Measurements from ENCODE around the gene SELENOP.

Gene SELENOP

DNA sequence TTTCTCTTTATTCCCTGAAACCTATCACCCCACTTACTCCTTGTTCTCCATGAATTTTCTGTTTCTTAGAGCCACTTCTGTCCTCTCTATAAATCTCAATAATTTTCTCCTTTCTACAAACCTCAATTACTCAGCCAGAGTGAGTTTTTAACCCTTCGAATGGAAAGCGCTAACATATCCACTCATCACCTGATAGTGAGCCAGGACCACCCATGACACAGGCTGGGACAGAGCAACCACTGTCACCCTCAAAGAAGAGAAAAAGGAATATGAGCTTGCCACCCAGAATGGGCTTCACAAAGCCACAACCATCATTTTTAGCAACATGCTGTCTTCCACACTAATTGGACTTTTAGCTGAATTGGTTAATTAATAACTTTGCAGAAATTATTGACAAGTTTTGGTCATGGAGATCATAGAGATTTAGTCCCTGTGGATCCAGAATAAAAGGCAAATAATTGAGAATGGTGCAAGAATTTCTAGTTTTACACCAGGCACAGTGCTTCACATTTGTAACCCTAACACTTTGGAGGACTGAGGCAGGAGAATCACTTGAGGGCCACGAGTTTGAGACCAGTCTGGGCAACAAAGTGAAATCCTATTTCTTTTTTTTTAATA, 32.1 kb upstream of the SELENOP start:
- no peak overlapping the region for H3K4me3 ChIP-seq (ENCODE audit: low read length in 2 of 2)
- H3K27ac ChIP-seq (ENCODE audit: low read depth in 2 of 2, low read length in 2 of 2) = no peak overlapping the region
- H3K9me3 ChIP-seq (ENCODE audit: control insufficient read depth in 2 of 2, low read length in 2 of 2) = no peaks in the 10 kb centered on the region
- peaks cover 0 to 3% of the 10 kb centered on the region in 2 donors for H3K4me1 ChIP-seq (ENCODE audit: control insufficient read depth in 2 of 2, insufficient read depth in 2 of 2, low read length in 2 of 2)
- no peaks in the 10 kb centered on the region for H3K36me3 ChIP-seq (ENCODE audit: control insufficient read depth in 2 of 2, insufficient read depth in 2 of 2, low read length in 2 of 2)
- H3K9ac ChIP-seq (ENCODE audit: low read depth in 1 of 2, low read length in 2 of 2) = no peak overlapping the region
- H3K27me3 ChIP-seq (ENCODE audit: control insufficient read depth in 2 of 2, insufficient read depth in 2 of 2, low read length in 2 of 2) = no peaks in the 10 kb centered on the region

DNA sequence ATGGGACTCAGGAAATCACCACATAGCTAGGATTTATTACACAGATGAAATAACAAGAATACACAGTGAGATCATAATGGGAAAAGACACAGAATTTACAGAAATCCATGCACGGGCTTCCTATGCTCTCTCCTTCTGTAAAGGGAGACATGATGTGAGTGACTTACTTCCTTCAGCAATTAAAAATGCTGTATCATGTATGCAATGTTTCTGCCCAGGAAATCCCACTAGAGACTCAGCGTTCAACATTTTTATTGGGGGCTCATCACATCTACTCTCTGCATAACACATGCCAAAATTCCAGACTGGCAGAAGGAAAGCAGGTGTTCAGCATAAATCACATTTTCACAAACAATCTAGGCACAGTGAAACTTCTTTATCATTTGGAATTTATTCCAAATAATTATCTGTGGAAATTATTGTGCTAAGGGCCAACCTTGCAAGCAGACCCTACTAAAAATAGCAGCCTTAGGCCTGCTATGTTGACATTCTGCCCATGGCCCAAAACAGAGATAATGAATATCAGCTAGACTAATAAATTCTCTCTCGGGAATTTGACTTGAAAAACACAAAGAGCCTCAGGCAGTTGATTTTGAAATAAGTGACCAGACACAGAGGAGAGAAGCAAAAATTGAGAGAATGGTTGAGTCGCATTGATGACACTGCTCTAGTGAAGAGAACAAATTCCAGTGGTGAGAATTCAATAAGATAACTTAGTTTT, 31.4 kb upstream of the SELENOP start:
- H3K36me3 ChIP-seq (ENCODE audit: control insufficient read depth in 2 of 2, insufficient read depth in 2 of 2, low read length in 2 of 2) = no peaks in the 10 kb centered on the region
- no peak overlapping the region for H3K9ac ChIP-seq (ENCODE audit: low read depth in 1 of 2, low read length in 2 of 2)
- H3K9me3 ChIP-seq (ENCODE audit: control insufficient read depth in 2 of 2, low read length in 2 of 2) = no peaks in the 10 kb centered on the region
- H3K27ac ChIP-seq (ENCODE audit: low read depth in 2 of 2, low read length in 2 of 2) = peak overlapping the region in 1 of 2 donors; percentile 38
- H3K4me1 ChIP-seq (ENCODE audit: control insufficient read depth in 2 of 2, insufficient read depth in 2 of 2, low read length in 2 of 2) = peaks cover 0 to 3% of the 10 kb centered on the region in 2 donors
- H3K27me3 ChIP-seq (ENCODE audit: control insufficient read depth in 2 of 2, insufficient read depth in 2 of 2, low read length in 2 of 2) = no peaks in the 10 kb centered on the region
- H3K4me3 ChIP-seq (ENCODE audit: low read length in 2 of 2) = no peak overlapping the region

DNA sequence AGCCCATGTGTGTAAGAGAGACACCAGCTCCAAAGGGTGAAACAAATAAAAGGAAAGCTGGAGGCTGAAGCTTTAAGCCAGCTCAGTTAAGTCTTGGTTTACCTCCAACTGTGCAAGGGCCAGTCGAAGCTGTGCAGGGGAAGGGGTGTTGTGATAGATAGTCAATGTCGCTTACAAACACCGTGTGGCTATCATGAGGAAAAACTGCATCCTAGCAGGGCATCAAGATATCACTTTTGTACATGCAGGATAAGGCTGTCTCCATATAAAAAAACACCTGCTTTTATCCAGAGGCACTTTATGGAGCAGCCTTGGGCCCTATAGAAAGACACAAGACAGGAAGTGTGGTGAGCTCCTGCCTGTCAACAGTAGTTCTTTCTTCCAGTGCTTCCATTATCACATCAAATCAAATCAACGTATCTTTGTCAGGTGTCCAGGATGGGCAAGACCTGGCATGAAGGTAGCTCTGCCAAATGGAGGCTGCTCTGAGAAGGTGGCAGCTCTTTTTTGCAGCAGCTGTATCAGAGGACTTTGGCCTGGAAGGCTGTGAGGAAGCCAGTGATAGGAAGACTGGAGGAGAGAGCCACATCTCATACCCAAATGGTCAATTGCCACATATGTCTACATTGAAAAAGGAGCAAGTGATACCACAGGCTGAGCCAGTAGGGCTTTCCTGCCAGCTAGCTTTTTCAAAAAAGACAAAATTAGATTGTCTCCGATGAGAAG, 29.3 kb upstream of the SELENOP start:
- Histone ChIP-seq H3K27me3 (ENCODE audit: control insufficient read depth in 2 of 2, insufficient read depth in 2 of 2, low read length in 2 of 2) (no peaks in the 10 kb centered on the region), H3K4me1 (ENCODE audit: control insufficient read depth in 2 of 2, insufficient read depth in 2 of 2, low read length in 2 of 2) (peaks cover 0 to 3% of the 10 kb centered on the region in 2 donors), H3K36me3 (ENCODE audit: control insufficient read depth in 2 of 2, insufficient read depth in 2 of 2, low read length in 2 of 2) (no peaks in the 10 kb centered on the region), H3K9me3 (ENCODE audit: control insufficient read depth in 2 of 2, low read length in 2 of 2) (no peaks in the 10 kb centered on the region), H3K27ac (ENCODE audit: low read depth in 2 of 2, low read length in 2 of 2) (peak overlapping the region in 1 of 2 donors; percentile 70), H3K4me3 (ENCODE audit: low read length in 2 of 2) (no peak overlapping the region), H3K9ac (ENCODE audit: low read depth in 1 of 2, low read length in 2 of 2) (no peak overlapping the region)

DNA sequence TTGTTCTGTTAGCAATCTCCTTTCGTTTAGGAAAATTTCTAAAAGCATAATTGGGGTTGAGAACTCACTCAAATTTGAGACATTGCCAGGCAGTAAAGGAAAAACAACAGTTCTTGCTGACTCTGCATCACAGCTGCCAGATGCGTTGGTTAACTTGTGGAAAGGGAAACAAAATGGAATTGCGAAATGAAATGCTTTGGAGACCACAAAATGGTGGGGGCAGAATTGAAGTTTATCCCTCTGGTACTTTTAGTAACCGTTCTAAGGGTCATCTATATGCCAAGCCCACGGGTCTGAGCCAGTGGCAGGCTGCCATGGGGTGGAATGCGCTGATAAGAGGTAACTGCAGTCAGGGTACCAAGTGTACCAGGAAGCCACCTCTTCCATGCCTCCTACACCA, 28.6 kb upstream of the SELENOP start:
- H3K9me3 ChIP-seq (ENCODE audit: control insufficient read depth in 2 of 2, low read length in 2 of 2) = no peaks in the 10 kb centered on the region
- H3K36me3 ChIP-seq (ENCODE audit: control insufficient read depth in 2 of 2, insufficient read depth in 2 of 2, low read length in 2 of 2) = no peaks in the 10 kb centered on the region
- H3K9ac ChIP-seq (ENCODE audit: low read depth in 1 of 2, low read length in 2 of 2) = no peak overlapping the region
- H3K4me3 ChIP-seq (ENCODE audit: low read length in 2 of 2) = no peak overlapping the region
- H3K27ac ChIP-seq (ENCODE audit: low read depth in 2 of 2, low read length in 2 of 2) = peak overlapping the region in 1 of 2 donors; percentile 70
- peaks cover 0 to 3% of the 10 kb centered on the region in 2 donors for H3K4me1 ChIP-seq (ENCODE audit: control insufficient read depth in 2 of 2, insufficient read depth in 2 of 2, low read length in 2 of 2)
- no peaks in the 10 kb centered on the region for H3K27me3 ChIP-seq (ENCODE audit: control insufficient read depth in 2 of 2, insufficient read depth in 2 of 2, low read length in 2 of 2)

DNA sequence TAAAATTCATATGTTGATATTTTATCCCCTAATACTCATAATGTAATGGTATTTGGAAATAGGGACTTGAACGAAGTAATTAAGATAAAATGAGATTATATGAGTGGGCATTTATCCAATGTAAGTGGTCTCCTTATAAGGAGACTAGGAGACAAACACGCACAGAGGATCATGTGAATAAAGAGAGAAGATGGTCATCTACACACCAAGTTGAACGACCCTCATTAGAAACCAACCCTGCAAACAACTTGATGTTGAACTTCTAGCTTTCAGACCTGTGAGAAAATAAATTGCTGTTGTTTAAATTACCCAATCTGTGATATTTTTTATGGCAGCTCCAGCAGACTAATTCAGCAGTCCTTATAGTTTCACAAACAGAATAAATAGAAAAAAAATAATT, 27.5 kb upstream of the SELENOP start:
- Histone ChIP-seq H3K4me1 (ENCODE audit: control insufficient read depth in 2 of 2, insufficient read depth in 2 of 2, low read length in 2 of 2) (peaks cover 0 to 3% of the 10 kb centered on the region in 2 donors), H3K27ac (ENCODE audit: low read depth in 2 of 2, low read length in 2 of 2) (no peak overlapping the region), H3K9me3 (ENCODE audit: control insufficient read depth in 2 of 2, low read length in 2 of 2) (no peaks in the 10 kb centered on the region), H3K27me3 (ENCODE audit: control insufficient read depth in 2 of 2, insufficient read depth in 2 of 2, low read length in 2 of 2) (no peaks in the 10 kb centered on the region), H3K9ac (ENCODE audit: low read depth in 1 of 2, low read length in 2 of 2) (no peak overlapping the region), H3K36me3 (ENCODE audit: control insufficient read depth in 2 of 2, insufficient read depth in 2 of 2, low read length in 2 of 2) (no peaks in the 10 kb centered on the region), H3K4me3 (ENCODE audit: low read length in 2 of 2) (no peak overlapping the region)

DNA sequence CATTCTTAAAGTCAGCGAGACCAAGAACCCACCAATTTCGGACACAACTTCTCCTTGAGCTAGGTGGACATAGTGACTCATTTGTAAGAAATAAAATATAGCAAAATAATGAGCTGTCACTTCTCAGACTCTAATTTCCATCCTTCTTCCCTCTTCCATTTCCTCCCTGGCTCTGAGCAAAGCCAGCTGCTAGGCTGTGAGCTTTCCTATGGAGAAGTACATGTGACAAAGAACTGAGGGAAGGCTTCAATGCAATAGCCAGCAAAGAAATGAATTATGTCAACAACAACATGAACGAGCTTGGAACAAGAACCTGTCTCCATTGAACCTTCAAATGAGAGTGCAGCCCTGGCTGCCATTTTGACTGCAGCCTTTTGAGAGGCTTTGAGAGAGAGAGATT, 25.9 kb upstream of the SELENOP start:
- Histone ChIP-seq H3K9me3 (ENCODE audit: control insufficient read depth in 2 of 2, low read length in 2 of 2) (no peaks in the 10 kb centered on the region), H3K4me3 (ENCODE audit: low read length in 2 of 2) (no peak overlapping the region), H3K27me3 (ENCODE audit: control insufficient read depth in 2 of 2, insufficient read depth in 2 of 2, low read length in 2 of 2) (no peaks in the 10 kb centered on the region), H3K36me3 (ENCODE audit: control insufficient read depth in 2 of 2, insufficient read depth in 2 of 2, low read length in 2 of 2) (no peaks in the 10 kb centered on the region), H3K4me1 (ENCODE audit: control insufficient read depth in 2 of 2, insufficient read depth in 2 of 2, low read length in 2 of 2) (peaks cover 0 to 3% of the 10 kb centered on the region in 2 donors), H3K27ac (ENCODE audit: low read depth in 2 of 2, low read length in 2 of 2) (peak overlapping the region; percentile 9 to 40), H3K9ac (ENCODE audit: low read depth in 1 of 2, low read length in 2 of 2) (no peak overlapping the region)

DNA sequence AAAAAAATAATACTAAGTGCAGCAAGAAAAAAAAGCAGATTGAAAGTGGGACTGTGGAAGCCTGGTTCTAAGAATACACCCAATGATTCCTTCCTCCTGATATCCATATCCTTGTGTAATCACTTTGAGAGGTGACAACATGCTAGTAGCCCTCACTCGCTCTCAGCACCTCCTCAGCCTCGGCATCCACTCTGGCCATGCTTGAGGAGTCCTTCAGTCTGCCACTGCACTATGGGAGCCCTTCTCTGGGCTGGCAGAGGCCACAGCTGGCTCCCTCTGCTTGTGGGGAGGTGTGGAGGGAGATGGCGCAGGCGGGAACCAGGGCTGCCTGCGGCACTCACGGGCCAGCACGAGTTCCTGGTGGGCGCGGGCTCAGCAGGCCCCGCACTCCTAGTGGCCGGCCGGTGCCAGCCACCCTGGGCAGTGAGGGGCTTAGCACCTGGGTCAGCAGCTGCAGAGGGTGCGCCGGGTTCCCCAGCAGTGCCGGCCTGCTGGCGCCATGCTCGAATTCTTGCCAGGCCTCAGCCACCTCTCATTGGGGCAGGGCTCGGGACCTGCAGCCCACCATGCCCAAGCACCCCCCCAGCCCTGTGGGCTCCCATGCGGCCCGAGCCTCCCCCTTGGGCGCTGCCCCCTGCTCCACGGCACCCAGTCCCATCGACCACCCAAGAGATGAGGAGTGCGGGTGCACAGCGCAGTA, 24.5 kb upstream of the SELENOP start:
- no peak overlapping the region for H3K27ac ChIP-seq (ENCODE audit: low read depth in 2 of 2, low read length in 2 of 2)
- H3K9me3 ChIP-seq (ENCODE audit: control insufficient read depth in 2 of 2, low read length in 2 of 2) = no peaks in the 10 kb centered on the region
- H3K4me1 ChIP-seq (ENCODE audit: control insufficient read depth in 2 of 2, insufficient read depth in 2 of 2, low read length in 2 of 2) = peaks cover 0 to 2% of the 10 kb centered on the region in 2 donors
- no peaks in the 10 kb centered on the region for H3K27me3 ChIP-seq (ENCODE audit: control insufficient read depth in 2 of 2, insufficient read depth in 2 of 2, low read length in 2 of 2)
- H3K4me3 ChIP-seq (ENCODE audit: low read length in 2 of 2) = no peak overlapping the region
- H3K36me3 ChIP-seq (ENCODE audit: control insufficient read depth in 2 of 2, insufficient read depth in 2 of 2, low read length in 2 of 2) = no peaks in the 10 kb centered on the region
- no peak overlapping the region for H3K9ac ChIP-seq (ENCODE audit: low read depth in 1 of 2, low read length in 2 of 2)

DNA sequence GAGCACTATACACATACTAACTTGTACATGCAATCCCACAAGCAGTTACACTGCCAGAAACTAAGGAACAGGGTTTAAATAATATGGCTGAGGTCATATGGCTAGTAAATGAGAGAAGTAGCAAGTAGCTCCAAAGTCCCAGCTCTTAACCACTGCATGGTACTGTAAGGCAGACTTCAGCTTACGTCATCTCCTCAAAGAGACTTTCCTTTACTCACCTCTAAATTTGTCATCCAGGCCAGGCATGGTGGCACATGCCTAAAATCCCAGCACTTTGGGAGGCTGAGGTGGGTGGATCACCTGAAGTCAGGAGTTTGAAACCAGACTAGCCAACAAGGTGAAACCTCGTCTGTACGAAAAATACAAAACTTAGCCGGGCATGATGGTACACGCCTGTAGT, 20.4 kb upstream of the SELENOP start:
- H3K9ac ChIP-seq (ENCODE audit: low read depth in 1 of 2, low read length in 2 of 2) = no peak overlapping the region
- no peaks in the 10 kb centered on the region for H3K9me3 ChIP-seq (ENCODE audit: control insufficient read depth in 2 of 2, low read length in 2 of 2)
- H3K27me3 ChIP-seq (ENCODE audit: control insufficient read depth in 2 of 2, insufficient read depth in 2 of 2, low read length in 2 of 2) = no peaks in the 10 kb centered on the region

DNA sequence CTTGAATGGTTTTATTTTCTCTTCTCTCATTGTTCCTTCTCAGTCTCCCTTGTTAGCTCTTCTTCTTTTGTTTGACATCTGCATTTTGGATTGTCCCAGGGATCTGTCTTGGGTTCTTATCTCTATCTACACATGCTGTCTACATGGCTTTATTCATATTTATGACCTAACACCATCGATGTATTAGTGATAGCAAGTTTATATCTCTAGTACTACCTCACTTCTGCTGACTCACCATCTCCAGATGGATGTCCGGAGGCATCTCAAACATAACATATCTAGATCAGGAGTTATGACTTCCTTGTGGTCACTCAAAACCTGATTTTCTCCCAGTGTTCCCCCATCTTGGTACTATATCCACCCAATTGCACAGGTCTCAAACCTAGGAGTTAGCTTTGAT, 19.2 kb upstream of the SELENOP start:
- no peaks in the 10 kb centered on the region for H3K27me3 ChIP-seq (ENCODE audit: control insufficient read depth in 2 of 2, insufficient read depth in 2 of 2, low read length in 2 of 2)
- H3K9ac ChIP-seq (ENCODE audit: low read depth in 1 of 2, low read length in 2 of 2) = no peak overlapping the region
- no peaks in the 10 kb centered on the region for H3K36me3 ChIP-seq (ENCODE audit: control insufficient read depth in 2 of 2, insufficient read depth in 2 of 2, low read length in 2 of 2)
- no peaks in the 10 kb centered on the region for H3K4me1 ChIP-seq (ENCODE audit: control insufficient read depth in 2 of 2, insufficient read depth in 2 of 2, low read length in 2 of 2)
- H3K9me3 ChIP-seq (ENCODE audit: control insufficient read depth in 2 of 2, low read length in 2 of 2) = no peaks in the 10 kb centered on the region
- no peak overlapping the region for H3K4me3 ChIP-seq (ENCODE audit: low read length in 2 of 2)
- H3K27ac ChIP-seq (ENCODE audit: low read depth in 2 of 2, low read length in 2 of 2) = no peak overlapping the region

More for the DNA sequence above, 20.4 kb upstream of the SELENOP start:
- no peak overlapping the region for H3K4me3 ChIP-seq (ENCODE audit: low read length in 2 of 2)
- H3K4me1 ChIP-seq (ENCODE audit: control insufficient read depth in 2 of 2, insufficient read depth in 2 of 2, low read length in 2 of 2) = no peaks in the 10 kb centered on the region
- no peak overlapping the region for H3K27ac ChIP-seq (ENCODE audit: low read depth in 2 of 2, low read length in 2 of 2)
- H3K36me3 ChIP-seq (ENCODE audit: control insufficient read depth in 2 of 2, insufficient read depth in 2 of 2, low read length in 2 of 2) = no peaks in the 10 kb centered on the region

DNA sequence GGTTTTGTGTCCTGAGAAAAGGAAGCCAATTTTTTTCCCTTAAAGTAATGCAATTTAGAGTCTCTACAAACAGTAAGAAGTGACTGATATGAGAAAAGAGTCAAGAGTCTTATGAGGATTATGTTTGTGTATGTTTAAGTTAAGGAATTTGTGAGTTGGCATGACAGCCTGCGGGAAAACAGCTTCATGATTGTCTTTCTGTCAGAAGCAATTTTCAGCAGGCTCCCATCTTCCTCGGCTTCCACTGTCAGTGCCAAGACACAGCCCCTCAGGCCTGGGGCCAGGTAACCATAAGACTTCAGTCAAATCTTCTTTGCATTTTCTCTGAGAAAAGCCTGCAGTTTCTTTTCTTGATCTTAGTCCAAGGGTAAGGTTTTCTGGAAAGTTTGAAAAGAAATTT, 17.0 kb upstream of the SELENOP start:
- Histone ChIP-seq H3K27ac (ENCODE audit: low read depth in 2 of 2, low read length in 2 of 2) (no peak overlapping the region), H3K4me3 (ENCODE audit: low read length in 2 of 2) (no peak overlapping the region), H3K27me3 (ENCODE audit: control insufficient read depth in 2 of 2, insufficient read depth in 2 of 2, low read length in 2 of 2) (no peaks in the 10 kb centered on the region)

More for the DNA sequence above, 17.0 kb upstream of the SELENOP start:
- H3K36me3 ChIP-seq (ENCODE audit: control insufficient read depth in 2 of 2, insufficient read depth in 2 of 2, low read length in 2 of 2) = no peaks in the 10 kb centered on the region
- no peak overlapping the region for H3K9ac ChIP-seq (ENCODE audit: low read depth in 1 of 2, low read length in 2 of 2)
- no peaks in the 10 kb centered on the region for H3K9me3 ChIP-seq (ENCODE audit: control insufficient read depth in 2 of 2, low read length in 2 of 2)
- H3K4me1 ChIP-seq (ENCODE audit: control insufficient read depth in 2 of 2, insufficient read depth in 2 of 2, low read length in 2 of 2) = peaks cover 0 to 5% of the 10 kb centered on the region in 2 donors
